ENCODE measurements around the gene ELOVL1.
A peak's percentile ranks its signal among the peaks of the same experiment; 100 is the strongest.
"Not testable (repeated sequence)": the region's sequence is repeated elsewhere in the genome, so short reads cannot be mapped to it uniquely, and the experiment has no call there.

ELOVL1 gene

GRCh38 chr1:43382027-43382779 lies 14.4 kb upstream of the ELOVL1 start:
- no peak for DNase-seq (ENCODE audit: low read depth in 1 of 2, low spot score in 1 of 2)

GRCh38 chr1:43381612-43382011 lies 13.8 kb upstream of the ELOVL1 start:
- DNase-seq (ENCODE audit: low read depth in 1 of 2, low spot score in 1 of 2) = no peak

DNA sequence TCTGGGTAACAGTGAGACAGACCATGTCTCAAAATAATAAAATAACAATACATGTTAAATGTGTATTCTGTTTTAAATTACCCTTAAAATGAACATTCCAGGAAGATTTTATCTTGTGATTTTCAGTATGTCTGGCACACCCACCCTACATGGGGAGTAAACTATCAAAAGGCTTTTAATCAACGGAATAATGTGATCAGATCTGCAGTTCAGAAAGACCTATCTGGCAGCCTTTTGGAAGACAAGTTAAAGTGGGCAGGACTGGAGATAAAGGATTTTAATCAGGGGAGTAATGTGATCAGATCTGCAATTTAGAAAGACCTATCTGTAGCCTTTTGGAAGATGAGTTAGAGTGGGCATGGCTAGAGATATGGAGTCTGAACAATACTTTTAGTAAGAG lies 11.7 kb upstream of the ELOVL1 start:
- DNase-seq (ENCODE audit: low read depth in 1 of 2, low spot score in 1 of 2) = no peak

DNA sequence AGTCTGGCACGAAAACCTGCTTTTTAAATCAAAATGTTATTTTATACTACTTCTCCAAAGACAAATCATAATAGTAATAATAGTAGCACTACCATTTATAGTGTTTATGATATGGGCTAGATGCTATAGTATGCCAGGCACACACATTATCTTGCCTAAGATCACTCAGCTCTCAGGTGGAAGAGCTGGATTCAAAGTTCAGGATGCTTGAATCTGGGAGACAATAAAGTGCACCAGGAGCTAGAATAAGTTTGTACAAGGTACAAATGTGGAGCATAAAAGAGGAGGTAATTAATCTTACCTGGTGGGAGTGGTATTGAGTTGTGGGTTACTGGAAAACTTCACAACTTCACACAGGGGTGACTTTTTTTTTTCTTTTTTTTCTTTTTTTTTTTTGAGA lies 10.0 kb upstream of the ELOVL1 start:
- DNase-seq (ENCODE audit: low read depth in 1 of 2, low spot score in 1 of 2) = no peak

DNA sequence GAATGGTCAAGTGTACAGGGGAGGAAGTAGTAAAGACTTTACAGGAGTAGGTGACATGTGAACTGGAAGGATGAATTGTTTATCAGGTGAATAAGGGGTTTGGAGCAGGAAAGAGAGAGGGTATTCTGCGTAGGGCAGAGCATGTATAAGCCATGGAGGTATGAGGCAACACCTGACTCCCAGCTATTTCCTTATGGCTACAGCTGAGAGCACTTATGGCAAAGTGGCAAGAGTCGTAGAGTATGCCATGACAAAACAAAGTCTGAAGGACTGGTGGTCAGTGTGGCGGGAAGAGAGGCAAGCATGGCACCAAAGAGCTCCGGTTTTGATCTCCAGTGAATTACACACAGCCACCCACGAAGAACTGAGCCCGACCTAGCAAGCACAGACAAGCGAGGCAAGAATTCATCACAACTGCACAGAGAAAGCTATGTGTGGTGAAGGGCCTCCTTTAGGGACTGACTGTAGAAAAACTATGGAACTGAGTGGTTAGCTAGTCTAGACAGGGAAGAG lies 9.0 kb upstream of the ELOVL1 start:
- no peak for DNase-seq (ENCODE audit: low read depth in 1 of 2, low spot score in 1 of 2)

- DNase-seq (ENCODE audit: low read depth in 1 of 2, low spot score in 1 of 2) = no peak
Measured at GRCh38 chr1:43373066-43373940, 5.5 kb upstream of the ELOVL1 start.

DNA sequence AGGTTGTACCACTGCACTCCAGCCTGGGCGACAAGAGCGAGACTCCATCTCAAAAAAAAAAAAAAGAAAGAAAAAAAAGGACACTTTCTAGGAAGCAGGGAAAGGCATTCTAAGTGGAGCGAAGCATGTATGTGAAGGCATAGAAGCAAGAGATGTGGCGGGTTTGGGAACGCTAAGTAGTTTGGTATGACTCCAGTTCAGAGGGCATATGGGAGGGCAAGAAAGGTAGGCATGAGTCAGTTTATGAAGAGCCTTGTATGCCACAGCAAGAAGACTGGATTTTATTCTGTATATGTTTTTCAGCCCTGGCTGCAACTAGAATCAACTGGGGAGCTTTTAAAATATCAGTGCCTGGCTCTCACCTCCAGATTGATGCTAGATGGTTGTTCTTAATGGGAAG lies 4.4 kb upstream of the ELOVL1 start:
- DNase-seq (ENCODE audit: low read depth in 1 of 2, low spot score in 1 of 2) = no peak

GRCh38 chr1:43370564-43370963 lies 2.8 kb upstream of the ELOVL1 start:
- DNase-seq (ENCODE audit: low read depth in 1 of 2, low spot score in 1 of 2) = no peak

GRCh38 chr1:43369779-43370178 lies 2.0 kb upstream of the ELOVL1 start:
- not testable (repeated sequence) for DNase-seq (ENCODE audit: low read depth in 1 of 2, low spot score in 1 of 2)

GRCh38 chr1:43368646-43369020 lies 822 bp upstream of the ELOVL1 start:
- DNase-seq (ENCODE audit: low read depth in 1 of 2, low spot score in 1 of 2) = no peak

DNA sequence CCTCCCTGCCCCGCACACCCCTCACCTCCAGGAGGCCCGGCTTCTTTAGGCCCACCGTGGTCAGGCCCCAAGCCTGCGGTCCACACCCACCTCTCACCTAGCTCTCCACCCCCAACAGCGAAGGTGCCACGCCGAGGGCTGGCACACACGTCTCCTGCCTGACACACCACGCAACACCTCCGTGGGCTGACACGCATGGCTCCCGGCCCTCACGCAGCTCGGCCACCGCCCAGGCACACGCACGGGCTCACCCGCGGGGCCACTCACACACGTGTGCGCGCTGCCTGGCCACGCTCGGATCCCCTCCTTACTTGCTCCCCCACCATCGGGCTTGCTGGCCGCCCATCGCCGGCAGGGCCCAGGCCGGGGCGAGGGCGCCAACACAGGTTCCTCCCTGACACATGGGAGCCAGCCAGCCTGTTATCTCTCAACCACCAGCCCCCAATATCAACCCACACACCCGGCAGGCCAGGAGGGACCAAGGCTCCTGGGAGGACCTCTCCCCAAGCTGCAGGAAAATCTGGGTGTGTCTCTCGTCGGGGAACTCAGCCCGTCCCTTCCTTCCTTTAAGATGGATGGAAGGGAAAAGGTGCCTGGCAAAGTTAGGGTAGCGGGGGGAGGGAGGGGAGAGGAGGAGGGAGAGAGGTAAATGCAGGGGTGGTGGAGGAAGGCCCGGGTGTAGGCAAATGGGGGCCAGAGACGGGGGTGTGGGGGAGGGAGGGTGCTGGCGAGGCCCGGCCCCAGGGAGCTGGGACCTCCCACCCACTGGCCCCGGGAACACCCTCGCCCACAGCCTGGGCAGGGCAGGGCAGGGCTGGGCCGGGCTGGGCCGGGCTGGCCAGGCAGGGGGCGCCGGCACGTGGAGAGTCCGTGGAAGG lies 546 bp downstream of the ELOVL1 start:
- peak in 1 of 2 donors; percentile 18 for DNase-seq (ENCODE audit: low read depth in 1 of 2, low spot score in 1 of 2)

DNA sequence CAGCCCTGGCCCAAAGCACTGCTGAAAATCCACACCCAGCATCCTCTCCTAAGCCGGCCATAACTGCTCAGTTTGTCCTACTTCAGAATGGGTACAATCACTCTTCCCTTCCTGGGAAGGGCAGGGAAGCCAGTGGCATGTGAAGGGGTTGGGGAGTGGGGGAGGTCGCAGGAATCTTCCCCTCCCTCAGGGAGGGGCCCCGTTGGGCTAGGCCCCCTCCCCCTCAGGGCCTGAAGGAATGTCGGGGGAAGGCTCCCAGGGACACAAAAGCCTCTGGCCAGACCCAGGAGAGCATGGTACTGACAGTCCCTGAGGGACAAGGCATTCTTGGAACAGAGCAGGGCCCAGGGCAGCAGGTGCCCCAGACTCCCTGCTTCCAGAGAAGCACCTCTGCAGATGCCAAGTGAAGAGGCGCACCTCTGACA lies 1.2 kb downstream of the ELOVL1 start:
- DNase-seq (ENCODE audit: low read depth in 1 of 2, low spot score in 1 of 2) = no peak

DNA sequence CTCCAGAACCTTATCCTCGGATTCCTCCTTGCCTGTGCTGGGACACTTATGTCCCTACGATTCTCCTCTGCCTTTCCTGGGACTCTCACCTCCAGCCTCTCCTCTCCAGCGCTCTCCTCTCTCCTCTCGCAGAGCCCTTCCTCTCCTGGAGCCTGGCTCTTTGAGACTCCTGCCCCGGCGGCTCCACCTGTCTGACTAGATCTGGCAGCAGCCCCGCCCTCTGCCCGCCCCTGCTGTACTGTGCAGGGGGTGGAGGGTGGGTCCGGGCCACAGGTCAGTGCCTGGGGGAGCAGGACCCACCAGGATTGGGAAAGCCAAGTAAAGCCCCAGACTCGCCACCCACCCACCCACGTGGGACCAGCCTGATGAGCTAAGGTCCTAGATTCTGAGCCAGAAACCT lies 1.6 kb downstream of the ELOVL1 start:
- DNase-seq (ENCODE audit: low read depth in 1 of 2, low spot score in 1 of 2) = no peak

GRCh38 chr1:43365678-43366077 lies 2.1 kb downstream of the ELOVL1 start:
- no peak for DNase-seq (ENCODE audit: low read depth in 1 of 2, low spot score in 1 of 2)

DNA sequence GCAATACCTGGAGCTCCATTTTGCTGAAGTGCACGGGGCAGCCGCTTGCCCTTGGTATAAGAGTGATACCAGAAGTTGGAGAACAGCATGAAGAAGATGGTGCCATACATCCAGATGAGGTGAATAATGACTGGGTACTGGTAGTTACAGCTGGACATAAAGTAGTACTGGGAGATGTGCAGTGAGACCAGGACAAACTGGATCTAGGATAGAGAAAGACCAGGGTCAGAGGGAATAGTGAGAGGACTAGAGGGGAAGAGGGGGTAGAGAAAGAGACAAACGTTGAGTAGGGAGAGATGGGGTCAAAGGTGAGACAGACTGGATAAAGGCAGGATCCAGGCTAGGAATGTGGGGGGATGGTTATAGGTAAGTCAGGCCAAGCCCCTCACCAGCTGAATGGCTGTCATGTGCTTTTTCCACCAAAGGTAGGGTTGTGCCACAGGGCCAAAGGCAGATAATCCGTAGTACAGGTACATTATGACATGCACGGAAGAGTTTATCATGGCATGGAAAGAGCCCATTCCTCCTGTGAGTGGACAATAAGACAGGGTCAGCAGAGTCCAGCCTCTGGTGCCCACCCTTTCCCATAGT lies 3.8 kb downstream of the ELOVL1 start:
- DNase-seq (ENCODE audit: low read depth in 1 of 2, low spot score in 1 of 2) = no peak

- no peak for DNase-seq (ENCODE audit: low read depth in 1 of 2, low spot score in 1 of 2)
Measured at GRCh38 chr1:43363283-43363934, 4.4 kb downstream of the ELOVL1 start.

DNA sequence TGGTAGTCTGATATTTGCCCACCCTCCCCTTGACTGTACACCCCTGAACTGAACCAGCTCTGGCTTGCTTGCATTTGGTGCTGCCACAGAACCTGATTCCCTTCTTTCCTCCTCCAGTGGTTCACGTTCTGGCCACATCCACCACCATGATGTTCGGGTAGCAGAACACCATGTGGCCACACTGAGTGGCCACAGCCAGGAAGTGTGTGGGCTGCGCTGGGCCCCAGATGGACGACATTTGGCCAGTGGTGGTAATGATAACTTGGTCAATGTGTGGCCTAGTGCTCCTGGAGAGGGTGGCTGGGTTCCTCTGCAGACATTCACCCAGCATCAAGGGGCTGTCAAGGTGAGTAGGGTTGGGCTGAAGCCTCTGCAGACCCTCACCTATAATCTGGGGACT lies 7.2 kb downstream of the ELOVL1 start:
- DNase-seq (ENCODE audit: low read depth in 1 of 2, low spot score in 1 of 2) = no peak

DNA sequence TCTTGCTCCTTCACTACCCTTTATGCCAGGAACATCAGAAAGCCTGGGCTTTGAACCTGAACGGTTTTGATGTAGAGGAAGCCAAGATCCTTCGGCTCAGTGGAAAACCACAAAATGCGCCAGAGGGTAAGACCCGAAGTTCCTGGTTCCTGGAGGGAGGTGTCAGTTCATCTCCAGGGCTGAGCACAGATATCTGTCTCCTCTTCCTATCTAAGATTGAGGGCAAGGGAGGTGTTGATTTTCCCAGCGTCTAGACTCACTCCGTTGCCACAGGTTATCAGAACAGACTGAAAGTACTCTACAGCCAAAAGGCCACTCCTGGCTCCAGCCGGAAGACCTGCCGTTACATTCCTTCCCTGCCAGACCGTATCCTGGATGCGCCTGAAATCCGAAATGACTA lies 8.1 kb downstream of the ELOVL1 start:
- DNase-seq (ENCODE audit: low read depth in 1 of 2, low spot score in 1 of 2) = no peak

- peak; percentile 92 to 98 for DNase-seq (ENCODE audit: low read depth in 1 of 2, low spot score in 1 of 2)
Measured at GRCh38 chr1:43358746-43359693, 8.8 kb downstream of the ELOVL1 start, which contains the start of gene CDC20. Gene CDC20, plus strand, starts transcription at chr1:43358981. Its CDS starts 235 bp downstream, at chr1:43359216.
